IMR-90 (cell line): ENCODE data around the gene CTIF.

Experiments used
- CEBPB ChIP-seq: IDR thresholded peaks from 2 replicates; pipeline ENCODE4 v1.6.1; 2012; ENCODE audit warnings: low read depth, low read length, improper control_type of control experiment
- CHD1 ChIP-seq: IDR thresholded peaks from 2 replicates; pipeline ENCODE4 v1.6.1; 2012; ENCODE audit warnings: low read depth, low read length, improper control_type of control experiment
- MAZ ChIP-seq: IDR thresholded peaks from 2 replicates; pipeline ENCODE4 v1.6.1; 2012; ENCODE audit warnings: low read depth, mild to moderate bottlenecking, low read length, improper control_type of control experiment, moderate library complexity, borderline replicate concordance
- MXI1 ChIP-seq: IDR thresholded peaks from 2 replicates; pipeline ENCODE4 v1.6.1; 2012; ENCODE audit warnings: low read depth, mild to moderate bottlenecking, low read length, moderate library complexity, borderline replicate concordance
- POLR2A ChIP-seq: IDR thresholded peaks from 2 replicates; pipeline ENCODE4 v1.6.1; 2012; ENCODE audit warnings: mild to moderate bottlenecking, low read depth, low read length
- RCOR1 ChIP-seq: IDR thresholded peaks from 2 replicates; pipeline ENCODE4 v1.6.1; 2012; ENCODE audit warnings: mild to moderate bottlenecking, low read length, improper control_type of control experiment; ENCODE audit not compliant: insufficient replicate concordance
- RFX5 ChIP-seq: IDR thresholded peaks from 2 replicates; pipeline ENCODE4 v1.8.0; 2012; ENCODE audit warnings: low read depth, mild to moderate bottlenecking, low read length, moderate library complexity
- SMC3 ChIP-seq: fragments of 150-350 bp; IDR thresholded peaks from 2 replicates; pipeline ENCODE4 v1.6.1; 2016; ENCODE audit warnings: low read depth, mild to moderate bottlenecking, antibody characterized with exemption, low read length, moderate library complexity
- TF ChIP-seq, protein P1 (sequence below): conservative IDR thresholded peaks from 2 replicates; pipeline ENCODE4 v1.5.1; 2012; ENCODE audit warnings: mild to moderate bottlenecking, low read depth, low read length, improper control_type of control experiment
- TF ChIP-seq, protein P2 (sequence below): fragments of 150-350 bp; IDR thresholded peaks from 2 replicates; pipeline ENCODE4 v1.6.1; 2017; ENCODE audit warnings: mild to moderate bottlenecking, antibody characterized with exemption, low read length, low read depth
- TF ChIP-seq, protein P3 (sequence below): fragments of 150-350 bp; IDR thresholded peaks from 2 replicates; pipeline ENCODE4 v1.6.1; 2016; ENCODE audit warnings: low read depth, mild to moderate bottlenecking, low read length, moderate library complexity, borderline replicate concordance

DNA sequence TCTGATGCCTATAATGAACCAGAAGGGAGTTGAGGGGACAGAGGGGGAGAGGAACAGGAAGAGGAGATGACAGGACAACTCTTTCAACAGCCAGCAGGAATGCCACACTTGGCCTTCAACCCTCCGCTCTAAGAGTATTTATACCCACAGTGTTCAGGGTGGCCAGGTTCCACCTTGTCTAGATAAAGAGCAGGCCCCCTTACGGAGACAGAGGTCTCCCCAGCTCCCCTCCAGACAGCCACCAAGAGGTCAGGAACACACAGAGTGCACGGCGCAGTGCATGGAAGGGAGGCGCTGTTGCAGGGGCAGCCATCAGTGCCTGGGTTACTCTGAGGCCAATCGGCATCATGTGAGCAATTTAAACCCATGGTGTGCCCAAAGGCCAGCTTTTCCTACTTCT is 235.0 kb downstream of the CTIF start:
- TF ChIP-seq, protein P1, sequence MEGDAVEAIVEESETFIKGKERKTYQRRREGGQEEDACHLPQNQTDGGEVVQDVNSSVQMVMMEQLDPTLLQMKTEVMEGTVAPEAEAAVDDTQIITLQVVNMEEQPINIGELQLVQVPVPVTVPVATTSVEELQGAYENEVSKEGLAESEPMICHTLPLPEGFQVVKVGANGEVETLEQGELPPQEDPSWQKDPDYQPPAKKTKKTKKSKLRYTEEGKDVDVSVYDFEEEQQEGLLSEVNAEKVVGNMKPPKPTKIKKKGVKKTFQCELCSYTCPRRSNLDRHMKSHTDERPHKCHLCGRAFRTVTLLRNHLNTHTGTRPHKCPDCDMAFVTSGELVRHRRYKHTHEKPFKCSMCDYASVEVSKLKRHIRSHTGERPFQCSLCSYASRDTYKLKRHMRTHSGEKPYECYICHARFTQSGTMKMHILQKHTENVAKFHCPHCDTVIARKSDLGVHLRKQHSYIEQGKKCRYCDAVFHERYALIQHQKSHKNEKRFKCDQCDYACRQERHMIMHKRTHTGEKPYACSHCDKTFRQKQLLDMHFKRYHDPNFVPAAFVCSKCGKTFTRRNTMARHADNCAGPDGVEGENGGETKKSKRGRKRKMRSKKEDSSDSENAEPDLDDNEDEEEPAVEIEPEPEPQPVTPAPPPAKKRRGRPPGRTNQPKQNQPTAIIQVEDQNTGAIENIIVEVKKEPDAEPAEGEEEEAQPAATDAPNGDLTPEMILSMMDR: no peak
- TF ChIP-seq, protein P2, sequence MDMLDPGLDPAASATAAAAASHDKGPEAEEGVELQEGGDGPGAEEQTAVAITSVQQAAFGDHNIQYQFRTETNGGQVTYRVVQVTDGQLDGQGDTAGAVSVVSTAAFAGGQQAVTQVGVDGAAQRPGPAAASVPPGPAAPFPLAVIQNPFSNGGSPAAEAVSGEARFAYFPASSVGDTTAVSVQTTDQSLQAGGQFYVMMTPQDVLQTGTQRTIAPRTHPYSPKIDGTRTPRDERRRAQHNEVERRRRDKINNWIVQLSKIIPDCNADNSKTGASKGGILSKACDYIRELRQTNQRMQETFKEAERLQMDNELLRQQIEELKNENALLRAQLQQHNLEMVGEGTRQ: no peak
- TF ChIP-seq POLR2A: no peak
- no peak for TF ChIP-seq SMC3
- no peak for TF ChIP-seq RFX5
- TF ChIP-seq RCOR1: no peak
- no peak for TF ChIP-seq CEBPB
- no peak for TF ChIP-seq MAZ
- TF ChIP-seq, protein P3, sequence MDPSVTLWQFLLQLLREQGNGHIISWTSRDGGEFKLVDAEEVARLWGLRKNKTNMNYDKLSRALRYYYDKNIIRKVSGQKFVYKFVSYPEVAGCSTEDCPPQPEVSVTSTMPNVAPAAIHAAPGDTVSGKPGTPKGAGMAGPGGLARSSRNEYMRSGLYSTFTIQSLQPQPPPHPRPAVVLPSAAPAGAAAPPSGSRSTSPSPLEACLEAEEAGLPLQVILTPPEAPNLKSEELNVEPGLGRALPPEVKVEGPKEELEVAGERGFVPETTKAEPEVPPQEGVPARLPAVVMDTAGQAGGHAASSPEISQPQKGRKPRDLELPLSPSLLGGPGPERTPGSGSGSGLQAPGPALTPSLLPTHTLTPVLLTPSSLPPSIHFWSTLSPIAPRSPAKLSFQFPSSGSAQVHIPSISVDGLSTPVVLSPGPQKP: no peak
- no peak for TF ChIP-seq MXI1
- TF ChIP-seq CHD1: no peak
